Measurements from ENCODE around the gene FXYD5.

DNA sequence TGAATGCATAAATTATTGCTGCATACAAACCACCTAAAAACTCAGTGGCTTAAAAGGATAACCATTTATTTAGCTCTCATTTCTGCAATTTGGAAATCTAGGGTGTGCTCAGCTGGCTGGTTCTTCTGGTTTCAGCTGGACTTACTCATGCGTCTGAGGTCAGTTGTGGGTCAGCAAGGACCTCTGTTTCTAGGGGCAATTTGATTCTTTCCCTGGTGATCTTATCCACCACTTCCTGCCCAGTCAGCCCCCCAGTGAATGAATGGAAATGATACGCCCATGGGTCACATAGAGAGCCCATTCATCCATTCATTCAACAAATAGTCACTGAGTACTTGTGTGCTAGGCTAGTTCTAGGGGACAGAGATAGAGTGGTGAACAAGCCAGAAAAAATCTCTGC, 9.9 kb downstream of the FXYD5 start:
- TF ChIP-seq, protein P1, sequence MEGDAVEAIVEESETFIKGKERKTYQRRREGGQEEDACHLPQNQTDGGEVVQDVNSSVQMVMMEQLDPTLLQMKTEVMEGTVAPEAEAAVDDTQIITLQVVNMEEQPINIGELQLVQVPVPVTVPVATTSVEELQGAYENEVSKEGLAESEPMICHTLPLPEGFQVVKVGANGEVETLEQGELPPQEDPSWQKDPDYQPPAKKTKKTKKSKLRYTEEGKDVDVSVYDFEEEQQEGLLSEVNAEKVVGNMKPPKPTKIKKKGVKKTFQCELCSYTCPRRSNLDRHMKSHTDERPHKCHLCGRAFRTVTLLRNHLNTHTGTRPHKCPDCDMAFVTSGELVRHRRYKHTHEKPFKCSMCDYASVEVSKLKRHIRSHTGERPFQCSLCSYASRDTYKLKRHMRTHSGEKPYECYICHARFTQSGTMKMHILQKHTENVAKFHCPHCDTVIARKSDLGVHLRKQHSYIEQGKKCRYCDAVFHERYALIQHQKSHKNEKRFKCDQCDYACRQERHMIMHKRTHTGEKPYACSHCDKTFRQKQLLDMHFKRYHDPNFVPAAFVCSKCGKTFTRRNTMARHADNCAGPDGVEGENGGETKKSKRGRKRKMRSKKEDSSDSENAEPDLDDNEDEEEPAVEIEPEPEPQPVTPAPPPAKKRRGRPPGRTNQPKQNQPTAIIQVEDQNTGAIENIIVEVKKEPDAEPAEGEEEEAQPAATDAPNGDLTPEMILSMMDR (conservative IDR thresholded peaks at IDR 0.05; ENCODE audit: low read length): no peak
- TF ChIP-seq EZH2phosphoT487 (IDR thresholded peaks at IDR 0.05; ENCODE audit: borderline replicate concordance, low read depth, low read length): no peak
